Testis (tissue), 3 donors: ENCODE results near the gene ANKRD1. TPM values are rescaled to one million over a fixed set of nuclear protein-coding genes. Genes with fewer than 3 reads are reported as not detected.

Experiments used
- DNase-seq: peaks from one replicate; pipeline ENCODE4 v3.0.0-alpha.2; 2019
- H3K27ac ChIP-seq, 2 donors: fragments of 200-600 bp; sonication (generic); one replicate each; pipeline ENCODE4 v1.5.1; 2019
- H3K27me3 ChIP-seq: fragments of 200-600 bp; sonication (generic); one replicate; pipeline ENCODE4 v1.5.1; 2019
- H3K36me3 ChIP-seq: fragments of 200-600 bp; sonication (generic); one replicate; pipeline ENCODE4 v1.5.1; 2017; ENCODE audit warnings: low read depth; ENCODE audit errors: missing control alignments
- H3K4me1 ChIP-seq: fragments of 200-600 bp; sonication (generic); one replicate; pipeline ENCODE4 v1.5.1; 2019
- H3K4me3 ChIP-seq, 2 donors: fragments of 200-600 bp; sonication (generic); one replicate each; pipeline ENCODE4 v1.5.1; 2017 to 2019
- H3K9me3 ChIP-seq: fragments of 200-600 bp; sonication (generic); one replicate; pipeline ENCODE4 v1.5.1; 2017
- POLR2A ChIP-seq: fragments of 450-650 bp; IDR thresholded peaks from one replicate; pipeline ENCODE4 v1.6.1; 2017; ENCODE audit warnings: antibody characterized with exemption, mild to moderate bottlenecking, moderate library complexity
- WGBS, 2 donors: methylation state at CpG; one replicate each; pipeline ENCODE4 v1.1.5; 2018; 5-methylcytosine and 5-hydroxymethylcytosine counted together
- intact Hi-C: fragments of 100-400 bp; cut with DNase I; formaldehyde crosslinking; loops from one replicate; pipeline ENCODE4 v1.15.1; 2023; ENCODE audit warnings: low total_unique reads
- polyA plus RNA-seq: library from polyadenylated mRNA; stranded (reverse); fragments of 350-450 nt; fragmentation: Illumina TruSeq; extraction: RNeasy Lipid Tissue Mini Kit (QIAGEN cat#74804); gene quantifications from one replicate; pipeline ENCODE4 v1.2.3, GENCODE V29; 2014; ENCODE audit warnings: low read depth, low replicate concordance; ENCODE audit not compliant: insufficient read depth
- total RNA-seq, 2 donors: library from RNA; depleted of rRNA; stranded (reverse); fragments of >200 nt; gene quantifications; one replicate each; pipeline ENCODE4 v1.2.3, GENCODE V29; 2016
- TF ChIP-seq, protein P1 (sequence below), 3 experiments: fragments of 450-650 bp in 2 of 3; fragments of 200-600 bp in 1 of 3; sonication (generic) in 1 of 3; IDR thresholded peaks; one replicate each; pipeline ENCODE4 v1.5.1; 2016 to 2019; ENCODE audit warnings: antibody characterized with exemption in 3 of 3, mild to moderate bottlenecking in 2 of 3, moderate library complexity in 1 of 3

ANKRD1 gene
- total and polyA plus RNA-seq, 3 donors from 2014 or later = 0.19 to 2.1 TPM; not detected in 1

DNA sequence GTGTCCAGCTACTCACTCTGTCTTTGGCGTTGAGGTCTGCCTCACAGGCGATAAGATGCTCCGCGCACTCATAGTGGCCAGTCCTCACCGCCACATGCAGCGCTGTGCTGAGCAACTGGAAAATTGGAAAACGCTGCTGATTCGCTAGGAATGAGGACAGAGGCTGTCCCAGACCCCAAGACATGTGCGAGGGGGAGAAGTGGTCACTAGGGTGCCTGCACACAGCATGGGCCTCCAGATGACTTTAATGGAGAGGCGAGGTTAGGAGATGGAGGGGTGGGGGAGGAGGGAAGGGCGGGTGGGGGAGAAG, 5.2 kb downstream of the ANKRD1 start:
- no peak overlapping the region for H3K4me3 ChIP-seq
- H3K36me3 ChIP-seq = no peaks in the 10 kb centered on the region
- DNase-seq = no peak
- H3K9me3 ChIP-seq = no peaks in the 10 kb centered on the region
- H3K4me1 ChIP-seq = no peaks in the 10 kb centered on the region
- H3K27me3 ChIP-seq = no peaks in the 10 kb centered on the region
- no peak overlapping the region for H3K27ac ChIP-seq
- intact Hi-C loops = no loop called here
- 41 to 58% methylated on average over 2 to 11 of the region's 11 CpGs for WGBS, 2 donors
- TF ChIP-seq, protein P1, sequence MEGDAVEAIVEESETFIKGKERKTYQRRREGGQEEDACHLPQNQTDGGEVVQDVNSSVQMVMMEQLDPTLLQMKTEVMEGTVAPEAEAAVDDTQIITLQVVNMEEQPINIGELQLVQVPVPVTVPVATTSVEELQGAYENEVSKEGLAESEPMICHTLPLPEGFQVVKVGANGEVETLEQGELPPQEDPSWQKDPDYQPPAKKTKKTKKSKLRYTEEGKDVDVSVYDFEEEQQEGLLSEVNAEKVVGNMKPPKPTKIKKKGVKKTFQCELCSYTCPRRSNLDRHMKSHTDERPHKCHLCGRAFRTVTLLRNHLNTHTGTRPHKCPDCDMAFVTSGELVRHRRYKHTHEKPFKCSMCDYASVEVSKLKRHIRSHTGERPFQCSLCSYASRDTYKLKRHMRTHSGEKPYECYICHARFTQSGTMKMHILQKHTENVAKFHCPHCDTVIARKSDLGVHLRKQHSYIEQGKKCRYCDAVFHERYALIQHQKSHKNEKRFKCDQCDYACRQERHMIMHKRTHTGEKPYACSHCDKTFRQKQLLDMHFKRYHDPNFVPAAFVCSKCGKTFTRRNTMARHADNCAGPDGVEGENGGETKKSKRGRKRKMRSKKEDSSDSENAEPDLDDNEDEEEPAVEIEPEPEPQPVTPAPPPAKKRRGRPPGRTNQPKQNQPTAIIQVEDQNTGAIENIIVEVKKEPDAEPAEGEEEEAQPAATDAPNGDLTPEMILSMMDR (IDR thresholded peaks at IDR 0.05) = no peak
- TF ChIP-seq POLR2A = no peak

DNA sequence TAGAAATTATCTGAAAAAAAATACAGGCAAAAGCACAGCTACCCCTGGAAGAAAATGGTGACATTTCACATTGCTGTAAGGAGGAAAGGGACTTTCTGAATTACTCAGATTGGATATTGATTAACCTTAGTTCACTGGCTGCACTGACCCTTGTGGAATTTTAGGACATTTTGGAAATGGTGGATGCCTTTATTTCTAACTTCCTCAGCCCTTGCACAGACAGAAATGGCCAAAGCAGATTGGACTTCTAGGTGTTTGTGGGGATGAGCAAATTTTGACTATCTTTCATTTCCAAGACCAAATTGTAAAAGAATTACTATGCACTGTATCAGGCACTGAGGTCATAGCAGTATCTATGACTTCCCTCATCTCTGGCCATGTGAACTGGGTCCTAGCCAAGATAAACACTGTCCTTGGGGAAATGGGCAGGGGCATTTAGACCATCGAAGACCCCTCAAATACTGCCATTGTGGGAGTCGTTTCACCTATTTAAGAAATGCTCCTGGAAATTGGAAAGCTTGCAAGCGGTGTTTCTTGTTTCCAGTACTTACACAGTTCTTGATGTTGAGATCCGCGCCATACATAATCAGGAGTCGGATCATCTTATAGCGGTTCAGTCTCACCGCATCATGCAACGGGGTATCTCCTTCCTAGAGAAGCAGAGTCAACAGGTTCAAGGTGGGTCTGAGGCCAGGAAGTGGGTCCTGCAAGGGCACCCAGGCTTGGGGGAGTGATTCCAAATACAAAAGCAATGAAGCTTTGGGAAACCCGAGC, 5.7 kb downstream of the ANKRD1 start:
- intact Hi-C loops = no loop called here
- TF ChIP-seq, protein P1 (IDR thresholded peaks at IDR 0.05) = no peak
- TF ChIP-seq POLR2A = no peak
- no peak for DNase-seq
- no peak overlapping the region for H3K27ac ChIP-seq
- no peaks in the 10 kb centered on the region for H3K27me3 ChIP-seq
- 50 to 62% methylated on average over 9 to 10 of the region's 10 CpGs for WGBS, 2 donors
- H3K4me1 ChIP-seq = no peaks in the 10 kb centered on the region
- H3K9me3 ChIP-seq = no peaks in the 10 kb centered on the region
- no peak overlapping the region for H3K4me3 ChIP-seq
- no peaks in the 10 kb centered on the region for H3K36me3 ChIP-seq

DNA sequence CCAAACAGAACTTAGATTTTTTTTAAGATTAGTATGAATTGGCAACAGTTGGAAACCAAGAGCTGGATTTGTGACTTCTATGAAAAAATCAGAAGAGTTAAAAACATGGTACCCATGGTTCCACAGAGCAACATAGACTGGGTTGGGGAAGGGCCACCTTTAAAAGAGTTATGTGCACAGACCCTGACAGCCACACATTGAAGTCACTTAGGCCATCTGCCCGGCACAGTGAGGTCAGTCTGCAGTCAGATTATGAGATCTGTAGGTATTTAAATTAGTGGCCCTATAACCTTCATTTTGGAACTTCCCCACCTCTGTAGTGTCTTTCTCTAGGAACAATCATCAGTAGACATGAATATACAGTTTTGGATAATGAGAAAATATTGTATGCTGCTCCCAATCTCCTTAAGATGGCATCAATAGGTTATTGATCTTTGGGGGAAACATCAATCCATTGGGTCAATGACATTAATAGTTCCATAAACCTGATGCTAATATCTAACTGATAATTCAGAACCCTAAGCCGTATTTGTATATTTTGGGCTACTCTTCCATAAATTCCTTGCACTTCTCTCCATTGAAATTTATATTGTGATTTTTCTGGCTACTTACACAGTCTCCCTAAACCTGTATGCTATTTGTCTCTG, 7.0 kb downstream of the ANKRD1 start:
- Histone ChIP-seq H3K36me3 (no peaks in the 10 kb centered on the region), H3K27me3 (no peaks in the 10 kb centered on the region), H3K4me1 (no peaks in the 10 kb centered on the region), H3K4me3 (no peak overlapping the region), H3K27ac (no peak overlapping the region), H3K9me3 (no peaks in the 10 kb centered on the region)
- DNase-seq = no peak
- intact Hi-C loops = no loop called here
- no peak for TF ChIP-seq POLR2A
- TF ChIP-seq, protein P1 (IDR thresholded peaks at IDR 0.05) = no peak
- WGBS, 2 donors = 81 to 89% methylated on average over 2 of the region's 2 CpGs

DNA sequence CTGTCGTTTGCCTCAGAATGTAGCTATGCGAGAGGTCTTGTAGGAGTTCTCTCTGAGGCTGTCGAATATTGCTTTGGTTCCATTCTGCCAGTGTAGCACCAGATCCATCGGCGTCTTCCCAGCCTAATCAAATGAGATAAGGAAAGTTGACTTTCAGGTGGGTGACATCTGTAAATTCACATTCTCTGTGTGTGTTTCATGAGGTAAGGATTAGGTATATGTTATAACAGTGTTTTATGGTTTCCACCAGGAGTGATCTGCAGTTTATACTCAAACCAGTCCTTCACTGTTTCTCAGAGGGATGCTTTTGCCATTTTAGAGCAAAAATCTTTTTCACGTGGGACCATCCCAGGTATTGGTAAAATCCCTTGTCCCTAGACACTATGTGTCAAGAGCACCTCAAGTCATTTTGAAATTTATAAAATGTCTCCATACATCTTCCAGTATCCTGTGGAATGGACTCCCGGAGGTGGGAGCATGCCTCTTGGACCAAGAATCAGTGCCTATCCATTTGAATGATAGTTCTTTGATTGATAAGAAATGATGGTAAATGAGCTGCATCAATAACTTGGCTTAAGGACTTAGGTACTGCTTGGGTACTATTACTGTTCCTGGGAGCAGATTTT, 7.9 kb downstream of the ANKRD1 start:
- WGBS, 2 donors = 78 to 82% methylated on average over 7 of the region's 7 CpGs
- no peaks in the 10 kb centered on the region for H3K27me3 ChIP-seq
- no peaks in the 10 kb centered on the region for H3K4me1 ChIP-seq
- H3K36me3 ChIP-seq = no peaks in the 10 kb centered on the region
- TF ChIP-seq POLR2A = no peak
- TF ChIP-seq, protein P1 (IDR thresholded peaks at IDR 0.05) = no peak
- intact Hi-C loops = no loop called here
- H3K27ac ChIP-seq = no peak overlapping the region
- DNase-seq = no peak
- no peak overlapping the region for H3K4me3 ChIP-seq
- H3K9me3 ChIP-seq = no peaks in the 10 kb centered on the region
